ENCODE data around the gene NRXN2.

NRXN2 gene

DNA sequence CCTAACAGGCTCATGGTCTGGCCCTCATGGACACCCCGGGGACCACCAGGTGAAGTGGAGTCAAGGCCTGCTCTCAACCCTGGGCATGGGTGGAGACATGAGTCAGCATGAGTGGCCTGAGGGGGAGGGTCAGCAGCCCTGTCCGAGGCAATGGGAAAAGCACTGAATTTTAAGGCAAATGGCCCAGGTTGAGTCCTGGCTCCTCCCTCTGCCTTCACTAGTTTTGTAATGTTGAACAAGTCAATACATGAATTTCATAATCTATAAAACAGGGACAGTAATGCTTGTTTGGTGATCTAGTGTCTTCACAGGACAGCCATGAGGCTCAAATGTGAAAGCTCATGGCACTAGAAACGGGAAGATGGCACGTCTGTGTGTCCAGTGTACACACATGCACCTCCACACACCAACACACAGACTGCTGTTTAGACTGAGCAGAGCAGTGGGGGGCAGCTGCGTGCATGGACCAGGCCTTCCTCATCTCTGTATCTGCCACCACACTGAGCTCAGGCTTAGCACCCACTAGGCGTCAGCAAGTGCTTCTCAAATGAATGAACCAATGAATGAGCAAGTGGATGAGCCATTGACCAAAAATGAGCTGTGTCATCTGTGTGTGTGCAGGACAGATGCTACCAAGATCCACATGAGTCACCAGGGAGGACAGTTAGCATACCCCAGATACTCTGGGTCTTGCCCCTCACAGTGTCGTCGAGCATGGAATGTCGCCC is 63.4 kb downstream of the NRXN2 start:
- Histone ChIP-seq H3K9ac (ENCODE audit: low read depth, low read length, poor library complexity, severe bottlenecking) (no peak overlapping the region), H4K20me1 (ENCODE audit: insufficient read depth, low read length, poor library complexity, severe bottlenecking) (no peaks in the 10 kb centered on the region)

DNA sequence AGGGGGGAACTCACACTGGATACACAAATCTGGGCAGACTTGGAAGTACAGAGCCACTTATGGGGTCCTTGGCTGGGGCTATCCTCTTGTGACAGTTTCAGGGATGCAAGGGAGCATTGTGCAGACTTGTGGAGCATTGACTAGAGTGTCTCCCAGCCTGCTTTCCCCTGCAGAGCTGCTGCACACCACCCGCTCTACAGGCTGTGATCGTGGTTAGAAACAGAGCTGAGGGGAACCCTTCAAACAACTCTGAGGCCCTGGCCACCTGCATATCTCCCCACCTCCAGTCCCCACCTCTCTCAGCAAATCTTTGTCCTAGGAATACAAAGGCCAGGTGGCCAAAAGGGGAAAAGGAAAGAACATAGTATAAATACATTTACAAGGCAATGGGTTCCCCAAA is 64.7 kb downstream of the NRXN2 start:
- Histone ChIP-seq H3K9me3 (ENCODE audit: insufficient read depth, low read depth, low read length) (no peaks in the 10 kb centered on the region), H2AFZ (ENCODE audit: low read length) (no peak overlapping the region), H4K20me1 (ENCODE audit: insufficient read depth, low read length, poor library complexity, severe bottlenecking) (no peaks in the 10 kb centered on the region), H3K79me2 (ENCODE audit: insufficient read depth, low read length) (no peaks in the 10 kb centered on the region), H3K4me3 (ENCODE audit: low read length, poor library complexity, severe bottlenecking) (no peak overlapping the region), H3K27me3 (ENCODE audit: insufficient read depth, low read length, poor library complexity, severe bottlenecking) (no peaks in the 10 kb centered on the region), H3K36me3 (ENCODE audit: insufficient read depth, low read length) (no peaks in the 10 kb centered on the region), H3K4me2 (ENCODE audit: low read depth, low read length, poor library complexity, severe bottlenecking) (peak overlapping the region; percentile 55), H3K9me2 (replicated peaks; ENCODE audit: low read depth, low read length) (no peaks in the 10 kb centered on the region), H3K4me1 (ENCODE audit: insufficient read depth, low read length, poor library complexity, severe bottlenecking) (peaks cover 28% of the 10 kb centered on the region), H3K9ac (ENCODE audit: low read depth, low read length, poor library complexity, severe bottlenecking) (peak overlapping the region; percentile 48), H3F3A (ENCODE audit: low read depth) (no peaks in the 10 kb centered on the region)
- no peak for TF ChIP-seq EZH2phosphoT487 (IDR thresholded peaks at IDR 0.05; ENCODE audit: borderline replicate concordance)
- TF ChIP-seq, protein P1, sequence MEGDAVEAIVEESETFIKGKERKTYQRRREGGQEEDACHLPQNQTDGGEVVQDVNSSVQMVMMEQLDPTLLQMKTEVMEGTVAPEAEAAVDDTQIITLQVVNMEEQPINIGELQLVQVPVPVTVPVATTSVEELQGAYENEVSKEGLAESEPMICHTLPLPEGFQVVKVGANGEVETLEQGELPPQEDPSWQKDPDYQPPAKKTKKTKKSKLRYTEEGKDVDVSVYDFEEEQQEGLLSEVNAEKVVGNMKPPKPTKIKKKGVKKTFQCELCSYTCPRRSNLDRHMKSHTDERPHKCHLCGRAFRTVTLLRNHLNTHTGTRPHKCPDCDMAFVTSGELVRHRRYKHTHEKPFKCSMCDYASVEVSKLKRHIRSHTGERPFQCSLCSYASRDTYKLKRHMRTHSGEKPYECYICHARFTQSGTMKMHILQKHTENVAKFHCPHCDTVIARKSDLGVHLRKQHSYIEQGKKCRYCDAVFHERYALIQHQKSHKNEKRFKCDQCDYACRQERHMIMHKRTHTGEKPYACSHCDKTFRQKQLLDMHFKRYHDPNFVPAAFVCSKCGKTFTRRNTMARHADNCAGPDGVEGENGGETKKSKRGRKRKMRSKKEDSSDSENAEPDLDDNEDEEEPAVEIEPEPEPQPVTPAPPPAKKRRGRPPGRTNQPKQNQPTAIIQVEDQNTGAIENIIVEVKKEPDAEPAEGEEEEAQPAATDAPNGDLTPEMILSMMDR (conservative IDR thresholded peaks at IDR 0.05; ENCODE audit: low read length): no peak

More for the DNA sequence above, 63.4 kb downstream of the NRXN2 start:
- no peak overlapping the region for H3K4me2 ChIP-seq (ENCODE audit: low read depth, low read length, poor library complexity, severe bottlenecking)
- H3K27me3 ChIP-seq (ENCODE audit: insufficient read depth, low read length, poor library complexity, severe bottlenecking): no peaks in the 10 kb centered on the region
- H3K4me1 ChIP-seq (ENCODE audit: insufficient read depth, low read length, poor library complexity, severe bottlenecking): peaks cover 28% of the 10 kb centered on the region
- no peaks in the 10 kb centered on the region for H3K79me2 ChIP-seq (ENCODE audit: insufficient read depth, low read length)
- H3F3A ChIP-seq (ENCODE audit: low read depth): no peaks in the 10 kb centered on the region
- no peak overlapping the region for H2AFZ ChIP-seq (ENCODE audit: low read length)
- H3K9me2 ChIP-seq (replicated peaks; ENCODE audit: low read depth, low read length): no peaks in the 10 kb centered on the region
- H3K4me3 ChIP-seq (ENCODE audit: low read length, poor library complexity, severe bottlenecking): no peak overlapping the region
- no peaks in the 10 kb centered on the region for H3K9me3 ChIP-seq (ENCODE audit: insufficient read depth, low read depth, low read length)
- TF ChIP-seq EZH2phosphoT487 (IDR thresholded peaks at IDR 0.05; ENCODE audit: borderline replicate concordance): no peak
- TF ChIP-seq, protein P1 (conservative IDR thresholded peaks at IDR 0.05; ENCODE audit: low read length): no peak
- H3K36me3 ChIP-seq (ENCODE audit: insufficient read depth, low read length): no peaks in the 10 kb centered on the region

DNA sequence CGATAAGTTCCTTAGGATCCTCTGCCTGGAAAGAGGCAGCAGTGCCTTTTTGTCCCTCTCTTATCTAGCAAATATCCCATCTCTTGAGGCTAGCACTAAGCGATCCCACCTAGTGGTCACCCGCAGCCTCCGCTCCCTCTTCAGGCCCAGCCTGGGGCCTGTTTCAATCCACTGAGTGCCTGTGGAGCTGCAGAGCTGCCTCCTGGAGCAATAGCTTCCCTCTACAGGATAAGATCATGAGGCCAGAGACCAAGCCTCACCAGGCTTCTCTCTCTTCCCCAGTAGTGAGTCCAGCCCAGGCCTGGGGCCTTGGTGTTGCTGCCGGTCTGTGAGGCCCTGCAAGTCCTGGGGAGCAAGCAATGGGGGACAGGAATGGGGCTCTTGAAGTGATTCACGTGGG is 66.1 kb downstream of the NRXN2 start:
- Histone ChIP-seq H3K4me1 (ENCODE audit: insufficient read depth, low read length, poor library complexity, severe bottlenecking) (peaks cover 28% of the 10 kb centered on the region), H3F3A (ENCODE audit: low read depth) (no peaks in the 10 kb centered on the region), H3K9ac (ENCODE audit: low read depth, low read length, poor library complexity, severe bottlenecking) (no peak overlapping the region), H3K79me2 (ENCODE audit: insufficient read depth, low read length) (no peaks in the 10 kb centered on the region), H3K9me2 (replicated peaks; ENCODE audit: low read depth, low read length) (no peaks in the 10 kb centered on the region), H3K9me3 (ENCODE audit: insufficient read depth, low read depth, low read length) (no peaks in the 10 kb centered on the region), H3K36me3 (ENCODE audit: insufficient read depth, low read length) (no peaks in the 10 kb centered on the region), H2AFZ (ENCODE audit: low read length) (no peak overlapping the region), H3K4me2 (ENCODE audit: low read depth, low read length, poor library complexity, severe bottlenecking) (peak overlapping the region; percentile 55), H4K20me1 (ENCODE audit: insufficient read depth, low read length, poor library complexity, severe bottlenecking) (no peaks in the 10 kb centered on the region), H3K4me3 (ENCODE audit: low read length, poor library complexity, severe bottlenecking) (no peak overlapping the region), H3K27me3 (ENCODE audit: insufficient read depth, low read length, poor library complexity, severe bottlenecking) (no peaks in the 10 kb centered on the region)
- TF ChIP-seq, protein P1 (conservative IDR thresholded peaks at IDR 0.05; ENCODE audit: low read length): 0 out of 2 replicates have a peak, but pooled peaks have one; percentile 34
- TF ChIP-seq EZH2phosphoT487 (IDR thresholded peaks at IDR 0.05; ENCODE audit: borderline replicate concordance): no peak

Data from Loucy (cell line).